ENCODE measurements around the gene NKX2-4. TPM values are rescaled to one million over a fixed set of nuclear protein-coding genes. Genes with fewer than 3 reads are reported as not detected.

Gene NKX2-4
- total and polyA plus RNA-seq, 2 donors (not counting 1 experiment from before 2014, with no cell fraction given): not detected

DNA sequence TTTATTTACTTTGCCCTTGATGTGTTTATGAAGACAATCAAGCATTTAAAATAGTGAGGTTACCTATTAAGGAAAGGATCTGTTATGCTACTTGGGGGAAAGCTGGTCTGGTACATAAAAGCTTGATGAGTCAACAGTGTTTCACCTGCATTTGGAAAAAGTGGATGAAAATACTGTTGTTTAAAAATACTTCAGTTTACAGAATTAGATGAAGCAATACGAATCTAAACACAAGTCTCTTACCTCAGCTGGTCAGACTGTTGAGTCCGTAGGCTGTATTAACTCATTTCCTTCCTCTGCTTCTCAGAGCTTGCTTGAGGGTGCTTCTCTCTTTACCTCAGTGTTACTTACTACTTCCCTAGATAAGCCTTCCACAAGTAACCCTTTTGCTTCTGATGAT lies 36.1 kb downstream of the NKX2-4 start:
- H3K4me3 Mint-ChIP-seq: no peak overlapping the region
- peaks cover 19 to 66% of the 10 kb centered on the region in 2 experiments for H3K36me3 ChIP-seq (replicated peaks in 1 of 2; ENCODE audit: control extremely low read depth in 1 of 2, control insufficient read depth in 1 of 2, extremely low read depth in 1 of 2, insufficient read depth in 2 of 2, low read length in 1 of 2)

DNA sequence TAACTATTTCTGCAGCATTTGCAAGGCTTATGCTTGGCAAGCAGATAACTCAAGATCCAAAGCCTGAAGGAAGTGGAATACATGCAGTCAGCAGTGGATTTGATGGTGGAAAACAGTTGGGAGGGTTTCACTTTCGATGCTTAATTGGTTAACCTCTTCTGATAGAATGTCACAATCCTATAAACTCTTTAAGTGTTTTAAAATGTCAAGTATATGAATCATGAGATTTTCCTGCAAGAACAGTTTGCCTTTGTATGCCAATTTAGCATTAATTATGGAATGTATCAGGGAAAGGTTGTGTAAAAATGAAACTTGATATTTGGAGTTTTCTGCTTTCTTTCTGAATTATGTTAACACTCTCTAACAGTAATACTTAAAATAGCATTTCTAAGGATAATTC lies 36.6 kb downstream of the NKX2-4 start:
- Histone ChIP-seq H3K4me3 (ENCODE audit: control extremely low read depth in 1 of 5, extremely low read depth in 1 of 5, insufficient read depth in 1 of 5, low read depth in 2 of 5, low read length in 4 of 5) (no peak overlapping the region), H2AFZ (ENCODE audit: insufficient read depth, low read depth, low read length, poor library complexity, severe bottlenecking) (no peak overlapping the region), H3K9me3 (ENCODE audit: control extremely low read depth in 1 of 3, control insufficient read depth in 2 of 3, insufficient read depth in 1 of 3, low read length in 2 of 3) (no peaks in the 10 kb centered on the region), H3K27ac (ENCODE audit: low read length in 2 of 2) (no peak overlapping the region), H4K20me1 (ENCODE audit: control insufficient read depth, insufficient read depth, low read length, poor library complexity, severe bottlenecking) (no peaks in the 10 kb centered on the region), H3K4me2 (replicated peaks; ENCODE audit: low read depth, low read length, poor library complexity, severe bottlenecking) (no peak overlapping the region), H3K36me3 (replicated peaks in 1 of 2; ENCODE audit: control extremely low read depth in 1 of 2, control insufficient read depth in 1 of 2, extremely low read depth in 1 of 2, insufficient read depth in 2 of 2, low read length in 1 of 2) (peaks cover 19 to 66% of the 10 kb centered on the region in 2 experiments), H3K27me3 (replicated peaks in 1 of 4; ENCODE audit: control extremely low read depth in 1 of 4, control insufficient read depth in 3 of 4, insufficient read depth in 4 of 4, low read length in 3 of 4) (no peaks in the 10 kb centered on the region), H3K9ac (ENCODE audit: low read length) (no peak overlapping the region), H3K79me2 (ENCODE audit: control insufficient read depth, insufficient read depth, low read length) (no peaks in the 10 kb centered on the region), H3K4me1 (ENCODE audit: control insufficient read depth in 2 of 2, insufficient read depth in 2 of 2, low read length in 2 of 2) (no peaks in the 10 kb centered on the region)
- ChIA-PET CTCF (interaction anchor here (0.6 kb wide), 1 partner anchor 119 kb away, joined by 3 read pairs; no protein-coding TSS in a partner anchor), POLR2A (no interaction called here)
- Mint-ChIP-seq H3K4me3 (no peak overlapping the region), H3K27me3 (no peaks in the 10 kb centered on the region), H3K9me3 (ENCODE audit: insufficient read depth) (no peaks in the 10 kb centered on the region), H3K27ac (no peak overlapping the region), H3K4me1 (no peaks in the 10 kb centered on the region)
- intact Hi-C loops (cut with micrococcal nuclease): no loop called here
- DNase-seq (no peak), ATAC-seq (ENCODE audit: low read depth) (no peak)
- no CpG with 5 or more reads among the region's 1 CpG for WGBS (ENCODE audit: insufficient coverage)
- TF ChIP-seq EZH2 (IDR thresholded peaks at IDR 0.05; ENCODE audit: borderline replicate concordance, insufficient read depth, low read depth, low read length, poor library complexity, severe bottlenecking): no peak
- TF ChIP-seq, protein P1, sequence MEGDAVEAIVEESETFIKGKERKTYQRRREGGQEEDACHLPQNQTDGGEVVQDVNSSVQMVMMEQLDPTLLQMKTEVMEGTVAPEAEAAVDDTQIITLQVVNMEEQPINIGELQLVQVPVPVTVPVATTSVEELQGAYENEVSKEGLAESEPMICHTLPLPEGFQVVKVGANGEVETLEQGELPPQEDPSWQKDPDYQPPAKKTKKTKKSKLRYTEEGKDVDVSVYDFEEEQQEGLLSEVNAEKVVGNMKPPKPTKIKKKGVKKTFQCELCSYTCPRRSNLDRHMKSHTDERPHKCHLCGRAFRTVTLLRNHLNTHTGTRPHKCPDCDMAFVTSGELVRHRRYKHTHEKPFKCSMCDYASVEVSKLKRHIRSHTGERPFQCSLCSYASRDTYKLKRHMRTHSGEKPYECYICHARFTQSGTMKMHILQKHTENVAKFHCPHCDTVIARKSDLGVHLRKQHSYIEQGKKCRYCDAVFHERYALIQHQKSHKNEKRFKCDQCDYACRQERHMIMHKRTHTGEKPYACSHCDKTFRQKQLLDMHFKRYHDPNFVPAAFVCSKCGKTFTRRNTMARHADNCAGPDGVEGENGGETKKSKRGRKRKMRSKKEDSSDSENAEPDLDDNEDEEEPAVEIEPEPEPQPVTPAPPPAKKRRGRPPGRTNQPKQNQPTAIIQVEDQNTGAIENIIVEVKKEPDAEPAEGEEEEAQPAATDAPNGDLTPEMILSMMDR (IDR thresholded peaks at IDR 0.05): no peak

More for the DNA sequence above, 36.1 kb downstream of the NKX2-4 start:
- no peak overlapping the region for H2AFZ ChIP-seq (ENCODE audit: insufficient read depth, low read depth, low read length, poor library complexity, severe bottlenecking)
- H3K4me1 Mint-ChIP-seq: no peaks in the 10 kb centered on the region
- TF ChIP-seq, protein P1 (IDR thresholded peaks at IDR 0.05): no peak
- no peak for TF ChIP-seq EZH2 (IDR thresholded peaks at IDR 0.05; ENCODE audit: borderline replicate concordance, insufficient read depth, low read depth, low read length, poor library complexity, severe bottlenecking)
- no peaks in the 10 kb centered on the region for H3K9me3 Mint-ChIP-seq (ENCODE audit: insufficient read depth)
- ATAC-seq (ENCODE audit: low read depth) (no peak), DNase-seq (no peak)
- no CpG with 5 or more reads among the region's 2 CpGs for WGBS (ENCODE audit: insufficient coverage)
- no peak overlapping the region for H3K27ac ChIP-seq (ENCODE audit: low read length in 2 of 2)
- no peaks in the 10 kb centered on the region for H3K9me3 ChIP-seq (ENCODE audit: control extremely low read depth in 1 of 3, control insufficient read depth in 2 of 3, insufficient read depth in 1 of 3, low read length in 2 of 3)
- no peak overlapping the region for H3K4me3 ChIP-seq (ENCODE audit: control extremely low read depth in 1 of 5, extremely low read depth in 1 of 5, insufficient read depth in 1 of 5, low read depth in 2 of 5, low read length in 4 of 5)
- intact Hi-C loops (cut with micrococcal nuclease): no loop called here
- no peaks in the 10 kb centered on the region for H4K20me1 ChIP-seq (ENCODE audit: control insufficient read depth, insufficient read depth, low read length, poor library complexity, severe bottlenecking)
- H3K9ac ChIP-seq (ENCODE audit: low read length): no peak overlapping the region
- no peaks in the 10 kb centered on the region for H3K4me1 ChIP-seq (ENCODE audit: control insufficient read depth in 2 of 2, insufficient read depth in 2 of 2, low read length in 2 of 2)
- H3K27me3 Mint-ChIP-seq: no peaks in the 10 kb centered on the region
- H3K27ac Mint-ChIP-seq: no peak overlapping the region
- CTCF ChIA-PET: interaction anchor here (0.6 kb wide), 1 partner anchor 118 kb away, joined by 3 read pairs; no protein-coding TSS in a partner anchor
- no peaks in the 10 kb centered on the region for H3K79me2 ChIP-seq (ENCODE audit: control insufficient read depth, insufficient read depth, low read length)
- no peaks in the 10 kb centered on the region for H3K27me3 ChIP-seq (replicated peaks in 1 of 4; ENCODE audit: control extremely low read depth in 1 of 4, control insufficient read depth in 3 of 4, insufficient read depth in 4 of 4, low read length in 3 of 4)
- POLR2A ChIA-PET: no interaction called here
- no peak overlapping the region for H3K4me2 ChIP-seq (replicated peaks; ENCODE audit: low read depth, low read length, poor library complexity, severe bottlenecking)
